ENCODE data around the gene MTAP. TPM values are rescaled to one million over a fixed set of nuclear protein-coding genes. Genes with fewer than 3 reads are reported as not detected.
A peak's percentile ranks its signal among the peaks of the same experiment; 100 is the strongest.

Gene MTAP
- total and polyA plus RNA-seq, 2 of the 13 experiments (the other 11 are each of a cell fraction or from before 2014, with no cell fraction given): 16.7 to 51.2 TPM

DNA sequence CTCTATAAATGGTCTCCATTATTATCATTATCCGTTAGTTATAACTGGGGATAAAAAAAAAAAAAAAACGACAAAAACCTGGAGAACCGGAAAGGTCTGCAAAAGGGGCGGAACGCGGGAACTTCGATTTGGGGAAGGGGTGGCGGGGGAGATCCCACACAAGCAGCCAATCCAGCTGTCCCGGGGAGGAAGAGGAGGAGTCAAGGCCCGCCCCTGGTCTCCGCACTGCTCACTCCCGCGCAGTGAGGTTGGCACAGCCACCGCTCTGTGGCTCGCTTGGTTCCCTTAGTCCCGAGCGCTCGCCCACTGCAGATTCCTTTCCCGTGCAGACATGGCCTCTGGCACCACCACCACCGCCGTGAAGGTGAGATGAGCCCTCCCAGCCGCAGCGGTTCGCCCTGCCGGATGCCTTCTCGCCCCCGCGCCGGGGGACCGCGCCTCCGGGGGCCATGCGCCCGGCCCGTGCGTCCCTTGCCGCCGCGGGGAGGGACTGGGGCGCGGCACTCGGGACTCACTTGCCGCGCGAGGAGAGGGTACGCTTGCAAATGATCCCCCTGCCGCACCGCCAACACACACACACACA, at the start of gene MTAP (continued):
- TF ChIP-seq TBX3 (IDR thresholded peaks at IDR 0.05; ENCODE audit: borderline replicate concordance): no peak
- TF ChIP-seq, protein P1, sequence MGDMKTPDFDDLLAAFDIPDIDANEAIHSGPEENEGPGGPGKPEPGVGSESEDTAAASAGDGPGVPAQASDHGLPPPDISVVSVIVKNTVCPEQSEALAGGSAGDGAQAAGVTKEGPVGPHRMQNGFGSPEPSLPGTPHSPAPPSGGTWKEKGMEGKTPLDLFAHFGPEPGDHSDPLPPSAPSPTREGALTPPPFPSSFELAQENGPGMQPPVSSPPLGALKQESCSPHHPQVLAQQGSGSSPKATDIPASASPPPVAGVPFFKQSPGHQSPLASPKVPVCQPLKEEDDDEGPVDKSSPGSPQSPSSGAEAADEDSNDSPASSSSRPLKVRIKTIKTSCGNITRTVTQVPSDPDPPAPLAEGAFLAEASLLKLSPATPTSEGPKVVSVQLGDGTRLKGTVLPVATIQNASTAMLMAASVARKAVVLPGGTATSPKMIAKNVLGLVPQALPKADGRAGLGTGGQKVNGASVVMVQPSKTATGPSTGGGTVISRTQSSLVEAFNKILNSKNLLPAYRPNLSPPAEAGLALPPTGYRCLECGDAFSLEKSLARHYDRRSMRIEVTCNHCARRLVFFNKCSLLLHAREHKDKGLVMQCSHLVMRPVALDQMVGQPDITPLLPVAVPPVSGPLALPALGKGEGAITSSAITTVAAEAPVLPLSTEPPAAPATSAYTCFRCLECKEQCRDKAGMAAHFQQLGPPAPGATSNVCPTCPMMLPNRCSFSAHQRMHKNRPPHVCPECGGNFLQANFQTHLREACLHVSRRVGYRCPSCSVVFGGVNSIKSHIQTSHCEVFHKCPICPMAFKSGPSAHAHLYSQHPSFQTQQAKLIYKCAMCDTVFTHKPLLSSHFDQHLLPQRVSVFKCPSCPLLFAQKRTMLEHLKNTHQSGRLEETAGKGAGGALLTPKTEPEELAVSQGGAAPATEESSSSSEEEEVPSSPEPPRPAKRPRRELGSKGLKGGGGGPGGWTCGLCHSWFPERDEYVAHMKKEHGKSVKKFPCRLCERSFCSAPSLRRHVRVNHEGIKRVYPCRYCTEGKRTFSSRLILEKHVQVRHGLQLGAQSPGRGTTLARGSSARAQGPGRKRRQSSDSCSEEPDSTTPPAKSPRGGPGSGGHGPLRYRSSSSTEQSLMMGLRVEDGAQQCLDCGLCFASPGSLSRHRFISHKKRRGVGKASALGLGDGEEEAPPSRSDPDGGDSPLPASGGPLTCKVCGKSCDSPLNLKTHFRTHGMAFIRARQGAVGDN (CRISPR knock-in tag; IDR thresholded peaks at IDR 0.05): peak; percentile 95
- 0 out of 2 replicates have a peak, but pooled peaks have one; percentile 25 for TF ChIP-seq MAZ (IDR thresholded peaks at IDR 0.05; ENCODE audit: borderline replicate concordance, low read depth, low read length)
- peak; percentile 91 for TF ChIP-seq MAZ (CRISPR knock-in tag; IDR thresholded peaks at IDR 0.05; ENCODE audit: low read depth)
- no peak; the same call in 1 of the 2 replicates for TF ChIP-seq ZNF605 (CRISPR knock-in tag; IDR thresholded peaks at IDR 0.05)
- no peak for TF ChIP-seq CTCF (CRISPR knock-in tag; IDR thresholded peaks at IDR 0.05)
- TF ChIP-seq ZNF883 (CRISPR knock-in tag; IDR thresholded peaks at IDR 0.05; ENCODE audit: not compliant biosample characterization): peak; percentile 50
- TF ChIP-seq, protein P2, sequence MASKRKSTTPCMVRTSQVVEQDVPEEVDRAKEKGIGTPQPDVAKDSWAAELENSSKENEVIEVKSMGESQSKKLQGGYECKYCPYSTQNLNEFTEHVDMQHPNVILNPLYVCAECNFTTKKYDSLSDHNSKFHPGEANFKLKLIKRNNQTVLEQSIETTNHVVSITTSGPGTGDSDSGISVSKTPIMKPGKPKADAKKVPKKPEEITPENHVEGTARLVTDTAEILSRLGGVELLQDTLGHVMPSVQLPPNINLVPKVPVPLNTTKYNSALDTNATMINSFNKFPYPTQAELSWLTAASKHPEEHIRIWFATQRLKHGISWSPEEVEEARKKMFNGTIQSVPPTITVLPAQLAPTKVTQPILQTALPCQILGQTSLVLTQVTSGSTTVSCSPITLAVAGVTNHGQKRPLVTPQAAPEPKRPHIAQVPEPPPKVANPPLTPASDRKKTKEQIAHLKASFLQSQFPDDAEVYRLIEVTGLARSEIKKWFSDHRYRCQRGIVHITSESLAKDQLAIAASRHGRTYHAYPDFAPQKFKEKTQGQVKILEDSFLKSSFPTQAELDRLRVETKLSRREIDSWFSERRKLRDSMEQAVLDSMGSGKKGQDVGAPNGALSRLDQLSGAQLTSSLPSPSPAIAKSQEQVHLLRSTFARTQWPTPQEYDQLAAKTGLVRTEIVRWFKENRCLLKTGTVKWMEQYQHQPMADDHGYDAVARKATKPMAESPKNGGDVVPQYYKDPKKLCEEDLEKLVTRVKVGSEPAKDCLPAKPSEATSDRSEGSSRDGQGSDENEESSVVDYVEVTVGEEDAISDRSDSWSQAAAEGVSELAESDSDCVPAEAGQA (IDR thresholded peaks at IDR 0.05; ENCODE audit: low read depth): no peak; the same call in 1 of the 2 replicates
- TF ChIP-seq, protein P2 (CRISPR knock-in tag; IDR thresholded peaks at IDR 0.05; ENCODE audit: borderline replicate concordance): no peak
- 0 out of 2 replicates have a peak, but pooled peaks have one; percentile 29 for TF ChIP-seq SMAD3 (CRISPR knock-in tag; IDR thresholded peaks at IDR 0.05)
- peak; percentile 45 for TF ChIP-seq IKZF4 (CRISPR knock-in tag; IDR thresholded peaks at IDR 0.05; ENCODE audit: borderline replicate concordance, low read depth, not compliant biosample characterization)
- TF ChIP-seq ARNT (IDR thresholded peaks at IDR 0.05): no peak
- 0 out of 2 replicates have a peak, but pooled peaks have one; percentile 40 for TF ChIP-seq FOXO1 (CRISPR knock-in tag; IDR thresholded peaks at IDR 0.05)
- TF ChIP-seq PHF8 (CRISPR knock-in tag; IDR thresholded peaks at IDR 0.05): peak; percentile 57
- TF ChIP-seq SMAD9 (CRISPR knock-in tag; IDR thresholded peaks at IDR 0.05): no peak
- no peak for TF ChIP-seq GZF1 (CRISPR knock-in tag; IDR thresholded peaks at IDR 0.05)
- TF ChIP-seq EP300 (IDR thresholded peaks at IDR 0.05; ENCODE audit: low read depth in 2 of 2, low read length in 2 of 2): no peak
- 0 out of 2 replicates have a peak, but pooled peaks have one; percentile 33 for TF ChIP-seq EP300 (CRISPR knock-in tag; IDR thresholded peaks at IDR 0.05; ENCODE audit: borderline replicate concordance)
